Measurements from ENCODE around the gene ERCC2. TPM values are rescaled to one million over a fixed set of nuclear protein-coding genes. Genes with fewer than 3 reads are reported as not detected.

The ERCC2 gene
- total RNA-seq, 1 experiment from 2014 or later = 102 TPM

- ATAC-seq (no peak), DNase-seq (ENCODE audit: low spot score) (no peak)
- TF ChIP-seq GRHL2 (CRISPR knock-in tag; IDR thresholded peaks at IDR 0.05; ENCODE audit: insufficient replicate concordance, severe bottlenecking) (no peak), JUN (CRISPR knock-in tag; IDR thresholded peaks at IDR 0.05) (no peak), MXD4 (CRISPR knock-in tag; IDR thresholded peaks at IDR 0.05; ENCODE audit: borderline replicate concordance) (no peak), ZNF121 (CRISPR knock-in tag; IDR thresholded peaks at IDR 0.05) (no peak), NFE2L1 (CRISPR knock-in tag; IDR thresholded peaks at IDR 0.05) (no peak), ZSCAN18 (CRISPR knock-in tag; IDR thresholded peaks at IDR 0.05) (no peak)
- ChIA-PET POLR2A (no interaction called here), CTCF (interaction anchor here (0.6 to 1.1 kb wide), 2 partner anchors 14 to 131 kb away, joined by 3 read pairs; no protein-coding TSS in a partner anchor)
- H3K27ac Mint-ChIP-seq = no peak overlapping the region
- H3K4me3 Mint-ChIP-seq = no peak overlapping the region
- peaks cover 71% of the 10 kb centered on the region for H3K36me3 Mint-ChIP-seq
- no peaks in the 10 kb centered on the region for H3K4me1 Mint-ChIP-seq
- H3K9me3 Mint-ChIP-seq = no peaks in the 10 kb centered on the region
- H3K27me3 Mint-ChIP-seq (ENCODE audit: low read depth) = no peaks in the 10 kb centered on the region
Observed at GRCh38 chr19:45354241-45354842, 16.0 kb downstream of the ERCC2 start.

DNA sequence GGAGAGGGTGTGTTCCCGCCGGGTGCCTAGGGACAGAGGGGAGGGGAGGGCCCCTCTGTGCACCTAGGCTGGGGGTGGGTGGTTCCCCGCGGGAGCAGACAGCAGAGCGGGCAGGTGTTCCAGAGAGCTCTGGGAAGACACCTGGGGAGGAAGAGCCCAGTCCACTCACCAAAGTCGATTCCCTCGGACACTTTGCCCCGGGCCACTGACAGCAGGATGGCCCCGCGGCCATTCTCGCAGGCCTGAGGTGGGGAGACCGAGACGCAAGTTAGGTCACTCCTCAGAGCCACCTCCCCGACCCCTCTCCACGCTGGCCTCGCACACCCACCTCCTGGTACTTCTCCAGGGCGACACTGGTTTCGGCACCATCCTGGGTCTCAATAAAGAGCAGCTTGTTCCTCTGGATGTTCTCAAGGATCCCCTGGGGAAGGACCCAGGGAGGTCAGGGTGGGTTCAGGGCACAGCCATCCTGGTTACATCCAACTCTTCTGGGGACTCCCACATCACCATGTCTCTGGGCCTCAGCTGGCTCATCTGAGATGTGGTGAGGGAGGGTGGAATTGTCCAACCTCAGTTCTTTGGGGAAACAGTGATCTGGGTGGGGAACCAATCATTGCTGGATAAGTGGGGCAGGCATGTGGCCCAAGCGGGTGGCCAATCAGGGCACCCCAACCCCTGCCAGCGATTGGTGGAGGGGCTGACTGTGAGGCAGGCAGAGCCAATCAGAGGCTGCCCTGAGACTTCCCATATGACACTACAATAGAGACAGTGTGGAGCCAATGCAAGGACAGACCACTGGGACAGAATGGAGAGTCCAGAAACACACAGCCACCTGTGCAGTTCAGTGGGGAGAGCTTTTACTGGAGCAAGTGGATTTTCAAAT, 17.2 kb downstream of the ERCC2 start:
- Mint-ChIP-seq H3K27me3 (ENCODE audit: low read depth) (no peaks in the 10 kb centered on the region), H3K27ac (no peak overlapping the region), H3K36me3 (peaks cover 59% of the 10 kb centered on the region), H3K9me3 (no peaks in the 10 kb centered on the region), H3K4me1 (0 out of 2 replicates have a peak, but pooled peaks cover under 1% of the 10 kb centered on the region), H3K4me3 (no peak overlapping the region)
- ATAC-seq = peak; percentile 59
- ChIA-PET CTCF (interaction anchor here (0.6 kb wide), 1 partner anchor 132 kb away, joined by 3 read pairs; no protein-coding TSS in a partner anchor), POLR2A (no interaction called here)
- DNase-seq (ENCODE audit: low spot score) = no peak
- TF ChIP-seq ATF6 (CRISPR knock-in tag; IDR thresholded peaks at IDR 0.05) (no peak), OVOL2 (CRISPR knock-in tag; IDR thresholded peaks at IDR 0.05; ENCODE audit: borderline replicate concordance) (no peak), PRDM15 (CRISPR knock-in tag; IDR thresholded peaks at IDR 0.05) (no peak), ZBTB21 (CRISPR knock-in tag; IDR thresholded peaks at IDR 0.05; ENCODE audit: borderline replicate concordance) (no peak), NFYB (CRISPR knock-in tag; conservative IDR thresholded peaks at IDR 0.05; ENCODE audit: low read depth) (no peak), SOX15 (CRISPR knock-in tag; IDR thresholded peaks at IDR 0.05) (no peak), TEAD4 (CRISPR knock-in tag; IDR thresholded peaks at IDR 0.05) (no peak), TCF7 (CRISPR knock-in tag; IDR thresholded peaks at IDR 0.05; ENCODE audit: low read depth) (no peak), ZNF416 (CRISPR knock-in tag; IDR thresholded peaks at IDR 0.05) (no peak), CREM (CRISPR knock-in tag; IDR thresholded peaks at IDR 0.05) (no peak), GRHL2 (CRISPR knock-in tag; IDR thresholded peaks at IDR 0.05; ENCODE audit: insufficient replicate concordance, severe bottlenecking) (no peak), SMAD4 (CRISPR knock-in tag; IDR thresholded peaks at IDR 0.05) (no peak), MYBL2 (CRISPR knock-in tag; IDR thresholded peaks at IDR 0.05) (no peak), KAT7 (CRISPR knock-in tag; IDR thresholded peaks at IDR 0.05; ENCODE audit: borderline replicate concordance) (no peak)
- TF ChIP-seq, protein P1, sequence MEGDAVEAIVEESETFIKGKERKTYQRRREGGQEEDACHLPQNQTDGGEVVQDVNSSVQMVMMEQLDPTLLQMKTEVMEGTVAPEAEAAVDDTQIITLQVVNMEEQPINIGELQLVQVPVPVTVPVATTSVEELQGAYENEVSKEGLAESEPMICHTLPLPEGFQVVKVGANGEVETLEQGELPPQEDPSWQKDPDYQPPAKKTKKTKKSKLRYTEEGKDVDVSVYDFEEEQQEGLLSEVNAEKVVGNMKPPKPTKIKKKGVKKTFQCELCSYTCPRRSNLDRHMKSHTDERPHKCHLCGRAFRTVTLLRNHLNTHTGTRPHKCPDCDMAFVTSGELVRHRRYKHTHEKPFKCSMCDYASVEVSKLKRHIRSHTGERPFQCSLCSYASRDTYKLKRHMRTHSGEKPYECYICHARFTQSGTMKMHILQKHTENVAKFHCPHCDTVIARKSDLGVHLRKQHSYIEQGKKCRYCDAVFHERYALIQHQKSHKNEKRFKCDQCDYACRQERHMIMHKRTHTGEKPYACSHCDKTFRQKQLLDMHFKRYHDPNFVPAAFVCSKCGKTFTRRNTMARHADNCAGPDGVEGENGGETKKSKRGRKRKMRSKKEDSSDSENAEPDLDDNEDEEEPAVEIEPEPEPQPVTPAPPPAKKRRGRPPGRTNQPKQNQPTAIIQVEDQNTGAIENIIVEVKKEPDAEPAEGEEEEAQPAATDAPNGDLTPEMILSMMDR (IDR thresholded peaks at IDR 0.05) = no peak
- TF ChIP-seq, protein P2, sequence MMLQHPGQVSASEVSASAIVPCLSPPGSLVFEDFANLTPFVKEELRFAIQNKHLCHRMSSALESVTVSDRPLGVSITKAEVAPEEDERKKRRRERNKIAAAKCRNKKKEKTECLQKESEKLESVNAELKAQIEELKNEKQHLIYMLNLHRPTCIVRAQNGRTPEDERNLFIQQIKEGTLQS (CRISPR knock-in tag; conservative IDR thresholded peaks at IDR 0.05) = no peak
- TF ChIP-seq, protein P3, sequence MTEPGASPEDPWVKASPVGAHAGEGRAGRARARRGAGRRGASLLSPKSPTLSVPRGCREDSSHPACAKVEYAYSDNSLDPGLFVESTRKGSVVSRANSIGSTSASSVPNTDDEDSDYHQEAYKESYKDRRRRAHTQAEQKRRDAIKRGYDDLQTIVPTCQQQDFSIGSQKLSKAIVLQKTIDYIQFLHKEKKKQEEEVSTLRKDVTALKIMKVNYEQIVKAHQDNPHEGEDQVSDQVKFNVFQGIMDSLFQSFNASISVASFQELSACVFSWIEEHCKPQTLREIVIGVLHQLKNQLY (CRISPR knock-in tag; IDR thresholded peaks at IDR 0.05) = no peak
